C4-2B (cell line): ENCODE data around the gene FCHO1.

Source experiments
- H3K27ac ChIP-seq: fragments of 450-650 bp; 2 replicates; pipeline ENCODE4 v1.5.1; 2017
- ZFX ChIP-seq: fragments of 450-650 bp; IDR thresholded peaks from 2 replicates; pipeline ENCODE4 v1.6.1; 2017
- TF ChIP-seq, protein P1 (sequence below): fragments of 450-650 bp; conservative IDR thresholded peaks from 2 replicates; pipeline ENCODE4 v1.5.1; 2017; ENCODE audit warnings: mild to moderate bottlenecking

FCHO1 gene

GRCh38 chr19:17829855-17830566 lies 78.7 kb downstream of the FCHO1 start:
- no peak overlapping the region for H3K27ac ChIP-seq
- TF ChIP-seq ZFX: no peak
- TF ChIP-seq, protein P1, sequence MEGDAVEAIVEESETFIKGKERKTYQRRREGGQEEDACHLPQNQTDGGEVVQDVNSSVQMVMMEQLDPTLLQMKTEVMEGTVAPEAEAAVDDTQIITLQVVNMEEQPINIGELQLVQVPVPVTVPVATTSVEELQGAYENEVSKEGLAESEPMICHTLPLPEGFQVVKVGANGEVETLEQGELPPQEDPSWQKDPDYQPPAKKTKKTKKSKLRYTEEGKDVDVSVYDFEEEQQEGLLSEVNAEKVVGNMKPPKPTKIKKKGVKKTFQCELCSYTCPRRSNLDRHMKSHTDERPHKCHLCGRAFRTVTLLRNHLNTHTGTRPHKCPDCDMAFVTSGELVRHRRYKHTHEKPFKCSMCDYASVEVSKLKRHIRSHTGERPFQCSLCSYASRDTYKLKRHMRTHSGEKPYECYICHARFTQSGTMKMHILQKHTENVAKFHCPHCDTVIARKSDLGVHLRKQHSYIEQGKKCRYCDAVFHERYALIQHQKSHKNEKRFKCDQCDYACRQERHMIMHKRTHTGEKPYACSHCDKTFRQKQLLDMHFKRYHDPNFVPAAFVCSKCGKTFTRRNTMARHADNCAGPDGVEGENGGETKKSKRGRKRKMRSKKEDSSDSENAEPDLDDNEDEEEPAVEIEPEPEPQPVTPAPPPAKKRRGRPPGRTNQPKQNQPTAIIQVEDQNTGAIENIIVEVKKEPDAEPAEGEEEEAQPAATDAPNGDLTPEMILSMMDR: no peak

GRCh38 chr19:17830567-17831418 lies 79.5 kb downstream of the FCHO1 start:
- TF ChIP-seq, protein P1: no peak
- TF ChIP-seq ZFX: no peak
- H3K27ac ChIP-seq: no peak overlapping the region

- TF ChIP-seq ZFX: no peak
- TF ChIP-seq, protein P1: no peak
- H3K27ac ChIP-seq: no peak overlapping the region
Observed at GRCh38 chr19:17831419-17831888, 80.2 kb downstream of the FCHO1 start.

DNA sequence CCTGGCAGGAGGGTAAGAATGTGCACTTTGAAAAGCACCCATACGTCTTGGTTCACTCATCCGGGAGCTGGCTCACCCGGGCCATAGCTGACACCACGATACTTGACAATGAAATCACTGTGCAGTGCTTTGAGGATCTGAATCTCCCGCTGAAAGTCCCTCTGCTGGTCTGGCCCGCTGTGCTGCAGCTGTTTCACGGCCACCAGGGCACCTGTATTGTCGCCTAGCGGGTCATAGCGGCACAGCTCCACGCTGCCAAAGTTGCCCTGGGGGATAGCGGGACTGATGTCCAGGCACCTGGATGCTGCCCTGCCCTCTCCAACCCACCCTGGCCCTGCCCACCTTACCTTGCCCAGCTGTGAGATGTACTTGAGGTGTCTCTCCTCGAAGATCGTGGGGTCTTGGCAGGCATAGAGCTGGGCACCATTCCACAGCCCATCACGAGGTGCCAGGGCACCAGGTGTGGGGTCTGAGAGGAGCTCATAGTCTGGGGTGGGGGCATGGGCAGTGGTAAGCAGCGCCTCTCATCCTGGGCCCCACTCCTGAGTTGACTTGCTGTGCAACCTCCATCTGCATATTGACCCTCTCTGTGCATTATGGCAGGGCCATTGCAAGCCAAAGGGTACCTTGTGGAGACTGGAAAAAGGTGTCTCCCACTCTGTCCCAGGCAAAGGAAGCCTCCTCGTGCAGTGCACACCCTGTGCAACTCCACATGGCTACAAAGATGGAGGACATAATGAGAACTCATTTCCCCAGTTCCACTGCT lies 81.3 kb downstream of the FCHO1 start:
- TF ChIP-seq ZFX: no peak
- TF ChIP-seq, protein P1: no peak
- no peak overlapping the region for H3K27ac ChIP-seq

DNA sequence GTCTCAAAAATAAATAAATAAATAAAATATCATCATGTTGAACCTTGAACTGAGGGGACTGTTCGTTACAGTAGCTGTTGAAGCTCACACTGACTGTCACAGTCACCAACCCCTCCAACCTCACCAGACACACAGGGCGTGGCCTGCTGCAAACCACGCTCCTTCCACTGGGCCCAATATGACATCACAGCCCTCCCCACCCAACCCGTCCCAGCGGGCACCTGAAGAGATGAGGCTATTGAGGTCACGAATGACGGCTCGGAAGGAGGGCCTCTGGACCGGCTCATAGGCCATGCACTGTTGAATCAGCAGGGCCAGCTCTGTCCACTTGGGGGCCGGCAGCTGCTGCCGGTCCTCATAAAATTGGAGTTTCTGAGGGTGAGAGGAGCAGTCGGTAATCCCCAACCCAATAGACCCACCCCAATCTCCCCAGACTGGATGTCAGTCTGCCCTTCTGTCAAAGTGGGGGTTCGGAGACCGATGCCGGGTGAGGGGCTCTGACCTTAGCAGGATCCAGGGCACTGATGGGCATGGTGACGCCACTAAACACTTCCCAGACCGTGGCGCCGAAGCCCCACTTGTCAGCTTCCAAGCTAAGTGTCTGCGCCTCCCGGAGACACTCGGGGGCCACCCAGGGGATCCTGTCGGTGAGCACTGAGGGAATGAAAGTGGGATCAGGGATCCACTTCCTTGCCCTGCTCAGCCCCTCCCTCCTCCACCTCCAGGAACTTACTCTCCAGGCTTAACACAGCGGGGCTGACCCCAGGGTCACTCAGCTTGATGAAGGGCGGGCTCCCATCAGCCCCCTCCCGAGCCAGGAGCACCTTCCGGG lies 83.3 kb downstream of the FCHO1 start:
- no peak for TF ChIP-seq ZFX
- no peak overlapping the region for H3K27ac ChIP-seq

DNA sequence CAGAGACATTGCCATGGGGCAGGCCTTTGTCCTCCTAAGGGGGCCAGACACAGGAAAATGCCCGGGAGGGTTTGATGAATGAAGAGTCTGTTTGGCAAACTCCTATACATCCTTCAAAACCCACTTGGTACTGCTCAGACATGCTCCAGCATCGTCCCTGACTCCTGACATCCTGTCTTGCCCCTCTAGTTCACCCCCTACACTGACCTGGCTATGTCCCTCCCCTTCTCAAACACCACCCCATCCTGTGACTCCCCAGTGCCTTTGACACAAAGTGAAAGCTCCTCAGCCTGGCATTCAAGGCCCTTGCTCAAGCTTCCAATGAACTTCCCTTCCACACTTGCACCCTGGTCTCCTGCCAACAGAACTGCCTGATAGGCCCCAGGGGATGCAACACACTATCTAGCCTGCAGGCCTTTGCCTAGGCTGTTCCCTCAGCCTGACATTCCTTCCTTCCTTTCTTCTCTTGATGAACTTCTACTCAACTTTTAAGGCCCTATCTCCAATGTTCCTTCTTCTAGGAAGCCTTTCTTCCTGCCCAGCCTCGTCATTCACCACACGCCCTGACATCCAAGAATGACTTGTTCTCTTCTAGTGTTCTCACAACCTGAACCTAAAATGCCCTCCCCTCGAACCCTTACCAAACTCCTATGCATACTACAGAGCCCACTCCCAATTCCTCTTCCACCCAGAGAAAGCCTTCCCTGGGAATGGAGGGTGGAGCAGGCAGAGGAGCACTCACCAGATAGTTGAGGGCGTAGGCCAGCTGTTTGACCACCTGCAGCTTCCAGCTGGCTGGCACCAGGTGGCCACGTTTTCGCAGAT lies 84.1 kb downstream of the FCHO1 start:
- TF ChIP-seq ZFX: no peak
- TF ChIP-seq, protein P1: no peak

More for the DNA sequence above, 84.1 kb downstream of the FCHO1 start:
- no peak overlapping the region for H3K27ac ChIP-seq
